Keratinocyte (primary cell): ENCODE results near the gene MICALL2.

Experiments
- CTCF ChIP-seq, 3 experiments: IDR thresholded peaks in 1 of 3; conservative IDR thresholded peaks in 1 of 3; optimal IDR thresholded peaks in 1 of 3; 2 replicates in 2 of 3; 3 replicates in 1 of 3; pipeline versions ENCODE3 to v1.5.1; 2011; ENCODE audit warnings: low read length in 3 of 3, mild to moderate bottlenecking in 3 of 3, moderate library complexity in 2 of 3, control low read depth in 1 of 3, inconsistent platforms in 1 of 3; ENCODE audit not compliant: insufficient read depth in 2 of 3; ENCODE audit errors: extremely low read depth in 1 of 3
- EZH2 ChIP-seq: IDR thresholded peaks from one replicate; pipeline ENCODE4 v1.6.1; 2012; ENCODE audit warnings: inconsistent platforms, mild to moderate bottlenecking, low read length, moderate library complexity

GRCh38 chr7:1459920-1460820 lies 900 bp upstream of the MICALL2 start:
- TF ChIP-seq EZH2 (no peak), CTCF (optimal IDR thresholded peaks at IDR 0.05 in 1 of 3, IDR thresholded peaks at IDR 0.05 in 1 of 3, conservative IDR thresholded peaks at IDR 0.05 in 1 of 3; ENCODE audit: extremely low read depth in 1 of 3, insufficient read depth in 2 of 3, low read length in 3 of 3) (no peak)
